GM12878 (cell line): ENCODE measurements around the gene CAND1. TPM values are rescaled to one million over a fixed set of nuclear protein-coding genes. Genes with fewer than 3 reads are reported as not detected.

Experiments used
- ATAC-seq: fragments of 200-7000 bp; cut with Tn5 transposase; 3 replicates; pipeline ENCODE4 v1.9.1; 2020; ENCODE audit warnings: mild to moderate bottlenecking, moderate library complexity
- BruUV-seq: library from RNA; stranded (reverse); fragments of 400-500 nt; replicated peaks from 2 replicates; lab custom pipeline; 2021; lab: Mats Ljungman, UMichigan
- CTCF ChIA-PET: fragments of 300-600 bp; sonication (Branson Sonifier 250); formaldehyde crosslinking; extraction: SDS; loops from one replicate; lab custom pipeline; 2021; ENCODE audit warnings: inconsistent platforms; lab: Yijun Ruan, JAX
- POLR2A ChIA-PET: fragments of 350-600 bp; formaldehyde crosslinking; extraction: SDS; loops from one replicate; lab custom pipeline; 2021; ENCODE audit warnings: inconsistent platforms; lab: Charles Lee
- RAD21 ChIA-PET: fragments of 300-600 bp; sonication (Branson Sonifier 250); formaldehyde crosslinking; loops from one replicate; lab custom pipeline; 2023; ENCODE audit warnings: antibody characterized with exemption; ENCODE audit not compliant: unreplicated experiment; lab: Charles Lee
- SMC1A ChIA-PET: fragments of 300-600 bp; sonication (Branson Sonifier 250); formaldehyde crosslinking; loops from one replicate; lab custom pipeline; 2023; ENCODE audit not compliant: unreplicated experiment, uncharacterized antibody; lab: Charles Lee
- DNase-seq: peaks from one replicate; pipeline ENCODE4 v3.0.0-alpha.2; 2011; ENCODE audit warnings: low read depth, low spot score
- FAIRE-seq: peaks from 3 replicates; lab custom pipeline; 2011; peaks lifted over from hg19 to GRCh38; lab: Jason Lieb, UNC
- H2AFZ ChIP-seq: 2 replicates; pipeline ENCODE4 v1.6.0; 2011; ENCODE audit warnings: low read depth, low read length, control low read depth; ENCODE audit not compliant: control insufficient read depth
- H3K27ac ChIP-seq: 2 replicates; pipeline ENCODE4 v1.5.1; 2011; ENCODE audit warnings: control low read depth; ENCODE audit not compliant: control insufficient read depth, insufficient read depth
- H3K27me3 ChIP-seq, 2 experiments: replicated peaks in 1 of 2; 2 replicates each; pipeline versions ENCODE4 v1.6.0 to v1.6.1; 2011; ENCODE audit warnings: low read length in 1 of 2; ENCODE audit not compliant: control insufficient read depth in 2 of 2, insufficient read depth in 2 of 2
- H3K36me3 ChIP-seq, 2 experiments: 2 replicates each; pipeline ENCODE4 v1.5.1; 2011; ENCODE audit warnings: low read length in 1 of 2; ENCODE audit not compliant: control insufficient read depth in 2 of 2, insufficient read depth in 2 of 2
- H3K4me1 ChIP-seq: 2 replicates; pipeline ENCODE4 v1.6.1; 2011; ENCODE audit warnings: mild to moderate bottlenecking, low read length, moderate library complexity, mixed read lengths; ENCODE audit not compliant: control insufficient read depth, insufficient read depth
- H3K4me2 ChIP-seq: 2 replicates; pipeline ENCODE4 v1.6.0; 2011; ENCODE audit warnings: control low read depth; ENCODE audit not compliant: control insufficient read depth, insufficient read depth
- H3K4me3 ChIP-seq: fragments of 200-600 bp; sonication (generic); 2 replicates; pipeline ENCODE4 v1.5.1; 2016
- H3K79me2 ChIP-seq: 2 replicates; pipeline ENCODE4 v1.6.0; 2011; ENCODE audit warnings: low read length; ENCODE audit not compliant: control insufficient read depth, insufficient read depth
- H3K9ac ChIP-seq: 2 replicates; pipeline ENCODE4 v1.8.0; 2011; ENCODE audit warnings: low read length, control low read depth, mixed read lengths; ENCODE audit not compliant: control insufficient read depth, insufficient read depth
- H3K9me3 ChIP-seq: replicated peaks from 3 replicates; pipeline ENCODE4 v1.5.1; 2011; ENCODE audit warnings: mild to moderate bottlenecking, low read length; ENCODE audit not compliant: control insufficient read depth, insufficient read depth
- H4K20me1 ChIP-seq: 2 replicates; pipeline ENCODE4 v1.6.0; 2011; ENCODE audit not compliant: control insufficient read depth, insufficient read depth
- BACH1 ChIP-seq: fragments of 450-650 bp; IDR thresholded peaks from 2 replicates; pipeline ENCODE4 v1.6.1; 2017; ENCODE audit warnings: mild to moderate bottlenecking, borderline replicate concordance
- CBX5 ChIP-seq: sonication (generic); IDR thresholded peaks from 2 replicates; pipeline ENCODE4 v1.6.1; 2016; ENCODE audit warnings: low read depth, moderate library complexity, mild to moderate bottlenecking, inconsistent platforms
- FOS ChIP-seq: IDR thresholded peaks from 3 replicates; pipeline ENCODE4 v1.6.1; 2011; ENCODE audit warnings: borderline replicate concordance; ENCODE audit not compliant: insufficient read length; ENCODE audit errors: extremely low read depth
- HDGF ChIP-seq: fragments of 450-650 bp; IDR thresholded peaks from 2 replicates; pipeline ENCODE4 v1.6.1; 2016; ENCODE audit warnings: antibody characterized with exemption
- PML ChIP-seq: IDR thresholded peaks from 2 replicates; pipeline ENCODE4 v1.6.1; 2012; ENCODE audit warnings: low read length, inconsistent platforms
- ZNF24 ChIP-seq: fragments of 450-650 bp; IDR thresholded peaks from 2 replicates; pipeline ENCODE4 v1.6.1; 2017; ENCODE audit warnings: antibody characterized with exemption, mild to moderate bottlenecking
- ZNF592 ChIP-seq: fragments of 450-650 bp; IDR thresholded peaks from 2 replicates; pipeline ENCODE4 v1.6.1; 2017; ENCODE audit warnings: mild to moderate bottlenecking, moderate library complexity
- WGBS: methylation state at CpG from one replicate; pipeline ENCODE4 v1.1.6; 2016; ENCODE audit warnings: low lambda C conversion rate; ENCODE audit not compliant: insufficient replicate concordance, insufficient coverage; ENCODE audit errors: missing lambda C conversion rate; 5-methylcytosine and 5-hydroxymethylcytosine counted together
- in situ Hi-C: fragments of 300-500 bp; cut with MboI; formaldehyde crosslinking; loops from 9 replicates; pipeline ENCODE4 v1.14.3; 2018; ENCODE audit warnings: mixed read lengths
- intact Hi-C: fragments of 100-400 bp; cut with micrococcal nuclease; formaldehyde crosslinking; loops from one replicate; pipeline ENCODE4 v1.14.2; 2022; ENCODE audit not compliant: unreplicated experiment
- polyA plus RNA-seq, 11 experiments: library from polyadenylated mRNA; depleted of rRNA in 4 of 11; unstranded in 6 of 11; stranded (reverse) in 5 of 11; fragments of >200 nt; fragmentation: Nextera tagmentation in 4 of 11; fragmentation: Illumina TruSeq in 1 of 11; extraction: Ambion mirVana in 4 of 11; extraction: Trizol in 1 of 11; gene quantifications; 1 replicate in 1 of 11; 2 replicates in 10 of 11; pipeline versions ENCODE4 v1.2.1 to v1.2.3, GENCODE V29; 2011 to 2016; ENCODE audit warnings: inconsistent platforms in 2 of 11, missing spikeins in 2 of 11, low read depth in 1 of 11
- total RNA-seq, 4 experiments: library from RNA; depleted of rRNA in 3 of 4; stranded (reverse); fragments of >200 nt in 3 of 4; fragmentation: Illumina TruSeq in 1 of 4; extraction: Trizol in 1 of 4; gene quantifications; 2 replicates each; pipeline versions ENCODE4 v1.2.1 to v1.2.3, GENCODE V29; 2013 to 2021

Gene CAND1
- total and polyA plus RNA-seq, 10 of the 15 experiments (the other 5 are each of a cell fraction or from before 2014, with no cell fraction given) = 34.5 to 213 (median 96.0) TPM

- POLR2A ChIA-PET = no interaction called here
- TSS peak; percentile 25 for BruUV-seq
- Histone ChIP-seq H3K79me2 (peaks cover 62% of the 10 kb centered on the region), H3K27me3 (no peaks in the 10 kb centered on the region), H3K4me3 (no peak overlapping the region), H3K9me3 (no peaks in the 10 kb centered on the region; the same call in 1 of the 3 replicates), H2AFZ (no peak overlapping the region), H3K36me3 (peaks cover 0 to 22% of the 10 kb centered on the region in 2 experiments; a peak in 1 of 4 replicates), H3K9ac (no peak overlapping the region), H4K20me1 (no peaks in the 10 kb centered on the region), H3K4me1 (no peaks in the 10 kb centered on the region), H3K4me2 (no peak overlapping the region), H3K27ac (no peak overlapping the region)
- RAD21 ChIA-PET = interaction anchor here (1.0 kb wide), 1 partner anchor 15 kb away, joined by 4 read pairs; the partner anchor contains the start of gene CAND1
- SMC1A ChIA-PET = interaction anchor here (0.6 kb wide), 1 partner anchor 10 kb away, joined by 3 read pairs; no protein-coding TSS in a partner anchor
- DNase-seq (no peak), FAIRE-seq (no peak), ATAC-seq (no peak; the same call in 2 of the 3 replicates)
- 97% methylated on average over 2 of the region's 2 CpGs for WGBS
- TF ChIP-seq FOS (no peak), PML (no peak), ZNF592 (no peak), CBX5 (no peak), BACH1 (no peak), HDGF (no peak), ZNF24 (no peak)
- intact Hi-C loops = no loop called here
- in situ Hi-C loops = no loop called here
- CTCF ChIA-PET = interaction anchor here (1.0 kb wide), 1 partner anchor 34 kb away, joined by 3 read pairs; no protein-coding TSS in a partner anchor
These were observed 15.4 kb downstream of the CAND1 start for GRCh38 chr12:67284561-67284960.
